ENCODE results near the gene CTTN. TPM values are rescaled to one million over a fixed set of nuclear protein-coding genes. Genes with fewer than 3 reads are reported as not detected.

The CTTN gene
- total RNA-seq, 1 donor from 2014 or later = 412 TPM

GRCh38 chr11:70470127-70470526 lies 71.8 kb downstream of the CTTN start:
- DNase-seq (ENCODE audit: low read depth) = no peak
- no peak for FAIRE-seq

DNA sequence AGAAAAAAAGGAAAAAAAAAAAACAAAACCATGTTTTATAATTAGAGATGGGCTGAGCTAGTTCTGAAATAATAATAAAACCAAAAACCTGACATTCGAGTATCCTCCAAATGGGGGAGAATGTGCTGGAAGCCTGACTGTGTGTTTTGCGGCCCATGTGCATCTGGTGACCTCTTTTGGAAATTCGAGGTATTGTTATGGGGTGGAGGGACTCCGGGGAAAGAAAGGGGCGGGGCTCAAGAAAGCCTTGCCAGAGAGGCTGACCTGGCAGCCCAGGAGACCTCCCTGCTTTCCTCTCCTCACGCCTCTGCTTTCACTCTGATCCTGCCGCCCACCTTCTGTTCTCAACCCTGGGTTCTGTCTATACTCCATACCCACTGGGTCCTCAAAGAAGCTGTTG lies 72.9 kb downstream of the CTTN start:
- Histone ChIP-seq H3K27me3 (ENCODE audit: control insufficient read depth, insufficient read depth, low read length) (no peaks in the 10 kb centered on the region), H3K36me3 (ENCODE audit: control insufficient read depth, insufficient read depth, low read length) (no peaks in the 10 kb centered on the region), H3K4me3 (ENCODE audit: low read depth, low read length) (no peak overlapping the region)
- DNase-seq (ENCODE audit: low read depth) (peak; percentile 10), FAIRE-seq (no peak)
- TF ChIP-seq CTCF (IDR thresholded peaks at IDR 0.05; ENCODE audit: insufficient read depth, low read length, severe bottlenecking) = no peak

More at GRCh38 chr11:70470127-70470526, 71.8 kb downstream of the CTTN start:
- no peak overlapping the region for H3K4me3 ChIP-seq (ENCODE audit: low read depth, low read length)
- H3K27me3 ChIP-seq (ENCODE audit: control insufficient read depth, insufficient read depth, low read length) = no peaks in the 10 kb centered on the region
- no peak for TF ChIP-seq CTCF (IDR thresholded peaks at IDR 0.05; ENCODE audit: insufficient read depth, low read length, severe bottlenecking)
- H3K36me3 ChIP-seq (ENCODE audit: control insufficient read depth, insufficient read depth, low read length) = no peaks in the 10 kb centered on the region

- H3K27me3 ChIP-seq (ENCODE audit: control insufficient read depth, insufficient read depth, low read length) = no peaks in the 10 kb centered on the region
- no peak overlapping the region for H3K4me3 ChIP-seq (ENCODE audit: low read depth, low read length)
- FAIRE-seq (no peak), DNase-seq (ENCODE audit: low read depth) (no peak)
- TF ChIP-seq CTCF (IDR thresholded peaks at IDR 0.05; ENCODE audit: insufficient read depth, low read length, severe bottlenecking) = no peak
- no peaks in the 10 kb centered on the region for H3K36me3 ChIP-seq (ENCODE audit: control insufficient read depth, insufficient read depth, low read length)
Observed at GRCh38 chr11:70472240-70472639, 73.9 kb downstream of the CTTN start.

DNA sequence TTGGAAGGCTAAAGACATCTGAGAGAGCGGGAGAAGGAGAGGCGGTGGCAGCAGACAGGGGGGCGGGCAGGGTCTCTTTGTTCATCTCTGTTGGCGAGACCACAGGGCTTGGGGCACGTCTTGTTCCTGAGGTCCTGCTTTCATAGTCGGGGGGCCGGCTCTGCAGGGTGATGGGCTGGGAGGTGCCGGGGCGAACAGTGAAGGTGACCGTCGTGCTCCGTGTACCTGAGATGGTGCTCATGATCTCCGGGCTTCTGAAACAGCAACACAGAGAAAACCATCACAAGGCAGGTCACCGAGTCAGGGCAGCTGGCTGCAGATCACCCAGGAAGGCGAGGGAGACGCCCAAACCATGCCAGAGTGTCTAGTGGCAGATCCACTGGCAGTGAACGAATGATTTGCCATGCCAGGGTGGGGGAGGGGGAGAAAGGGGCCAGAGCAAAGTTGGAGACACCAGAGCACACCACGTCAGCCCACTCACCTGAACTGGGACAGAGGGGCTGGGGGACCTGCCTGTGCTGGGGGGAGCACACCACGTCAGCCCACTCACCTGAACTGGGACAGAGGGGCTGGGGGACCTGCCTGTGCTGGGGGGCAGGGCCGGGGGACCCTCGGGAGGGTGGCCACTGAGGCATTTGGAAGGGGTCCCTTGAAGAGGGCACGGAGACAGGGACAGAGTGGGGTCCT lies 75.0 kb downstream of the CTTN start:
- no peak overlapping the region for H3K4me3 ChIP-seq (ENCODE audit: low read depth, low read length)
- TF ChIP-seq CTCF (IDR thresholded peaks at IDR 0.05; ENCODE audit: insufficient read depth, low read length, severe bottlenecking) = no peak
- DNase-seq (ENCODE audit: low read depth) (no peak), FAIRE-seq (no peak)
- H3K36me3 ChIP-seq (ENCODE audit: control insufficient read depth, insufficient read depth, low read length) = no peaks in the 10 kb centered on the region
- H3K27me3 ChIP-seq (ENCODE audit: control insufficient read depth, insufficient read depth, low read length) = no peaks in the 10 kb centered on the region

DNA sequence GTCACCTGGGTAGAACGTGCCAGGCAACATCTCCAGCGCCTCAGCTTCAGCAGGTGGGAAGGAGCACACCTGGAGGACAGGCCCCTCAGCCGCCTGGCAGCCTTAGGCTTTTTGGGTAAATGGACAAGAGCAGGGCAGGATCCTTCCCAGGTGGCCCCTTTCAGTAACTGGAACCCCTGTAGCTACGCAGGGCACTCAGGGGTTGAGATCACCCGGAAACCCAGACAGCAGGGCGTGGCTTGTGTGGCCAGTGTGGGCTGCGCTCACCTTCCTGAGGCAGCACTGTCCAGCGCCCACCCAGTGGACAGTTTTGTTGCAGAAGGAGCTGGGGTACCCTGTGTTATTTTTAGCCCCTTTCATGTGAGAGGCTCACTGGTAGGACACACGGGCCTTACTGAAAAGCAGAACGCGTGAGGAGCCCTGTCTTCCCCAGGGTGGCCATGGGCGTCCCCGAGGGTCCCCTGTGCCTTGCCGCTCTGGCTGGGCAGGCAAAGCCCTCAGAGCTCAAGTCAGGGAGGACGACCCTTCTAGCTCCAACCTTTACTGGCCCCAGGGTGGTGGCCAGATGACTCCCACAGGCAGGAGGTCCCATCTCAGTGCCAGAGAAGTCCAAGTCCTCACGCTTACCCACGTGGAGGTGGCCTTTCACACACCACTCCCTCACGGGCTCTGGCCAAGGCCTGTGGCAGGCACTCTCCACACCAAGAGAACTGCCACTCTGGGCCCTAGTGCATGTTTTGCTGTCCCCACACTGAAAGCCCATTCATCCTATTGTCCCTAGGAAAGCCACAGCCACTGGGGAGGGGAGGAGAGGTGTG lies 75.8 kb downstream of the CTTN start:
- no peak for TF ChIP-seq CTCF (IDR thresholded peaks at IDR 0.05; ENCODE audit: insufficient read depth, low read length, severe bottlenecking)
- Histone ChIP-seq H3K4me3 (ENCODE audit: low read depth, low read length) (no peak overlapping the region), H3K36me3 (ENCODE audit: control insufficient read depth, insufficient read depth, low read length) (no peaks in the 10 kb centered on the region), H3K27me3 (ENCODE audit: control insufficient read depth, insufficient read depth, low read length) (no peaks in the 10 kb centered on the region)
- DNase-seq (ENCODE audit: low read depth) (no peak), FAIRE-seq (no peak)

Measured in bronchial epithelial cell (primary cell).